NCI-H1048 (cell line): Measurements from ENCODE around the gene ACR.

Source experiments
- DNase-seq: peaks from one replicate; lab custom pipeline; 2025; lab: John Stamatoyannopoulos, UW

ACR gene

DNA sequence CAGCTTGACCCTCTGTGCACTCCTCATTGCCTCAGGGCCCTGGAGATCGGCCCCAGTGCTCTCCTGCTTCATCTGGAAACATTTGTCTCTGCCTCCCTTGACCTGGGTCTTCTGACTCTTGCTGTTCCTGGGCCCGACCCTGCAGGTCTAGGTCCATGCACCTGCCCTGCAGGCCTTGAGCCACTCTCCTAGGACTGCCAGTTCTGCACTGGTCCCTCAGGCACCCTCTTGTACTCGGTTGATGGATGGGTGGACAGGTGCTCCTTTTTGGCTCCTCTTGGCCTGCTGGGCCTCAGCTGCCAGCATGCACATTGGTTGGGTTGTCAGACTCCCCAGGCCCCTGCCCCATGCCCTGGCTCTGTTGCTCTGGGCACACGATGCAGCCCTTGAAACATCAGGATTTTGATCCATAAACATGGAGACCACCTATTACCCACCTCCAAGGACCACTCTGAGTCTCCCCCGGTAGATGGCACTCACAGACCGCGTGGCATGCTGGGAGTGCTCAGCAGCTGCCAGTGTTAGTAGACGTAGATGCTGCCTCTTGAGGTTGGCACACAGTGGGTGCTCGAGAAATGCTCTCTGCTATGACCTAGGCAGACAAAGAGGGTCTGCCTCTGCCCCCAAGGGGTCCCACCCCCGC lies 20.2 kb upstream of the ACR start:
- DNase-seq, result no peak

DNA sequence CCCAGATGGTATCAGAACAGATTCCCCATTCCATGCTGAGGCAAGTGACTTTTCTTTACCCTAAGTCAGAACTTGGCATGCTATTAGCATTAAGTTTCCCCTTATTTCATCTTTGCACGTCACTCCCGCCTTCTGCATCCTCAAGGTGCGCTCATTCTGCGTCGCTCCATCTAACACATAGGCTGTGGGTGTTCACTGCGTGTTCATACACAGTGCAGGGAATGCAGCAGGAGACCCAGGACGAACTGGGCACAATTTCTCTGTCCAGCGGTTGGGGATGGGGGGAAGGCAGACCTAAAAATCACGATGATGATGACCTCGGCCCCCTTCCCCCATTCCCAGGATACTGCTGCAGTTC lies 19.7 kb upstream of the ACR start:
- no peak for DNase-seq

DNA sequence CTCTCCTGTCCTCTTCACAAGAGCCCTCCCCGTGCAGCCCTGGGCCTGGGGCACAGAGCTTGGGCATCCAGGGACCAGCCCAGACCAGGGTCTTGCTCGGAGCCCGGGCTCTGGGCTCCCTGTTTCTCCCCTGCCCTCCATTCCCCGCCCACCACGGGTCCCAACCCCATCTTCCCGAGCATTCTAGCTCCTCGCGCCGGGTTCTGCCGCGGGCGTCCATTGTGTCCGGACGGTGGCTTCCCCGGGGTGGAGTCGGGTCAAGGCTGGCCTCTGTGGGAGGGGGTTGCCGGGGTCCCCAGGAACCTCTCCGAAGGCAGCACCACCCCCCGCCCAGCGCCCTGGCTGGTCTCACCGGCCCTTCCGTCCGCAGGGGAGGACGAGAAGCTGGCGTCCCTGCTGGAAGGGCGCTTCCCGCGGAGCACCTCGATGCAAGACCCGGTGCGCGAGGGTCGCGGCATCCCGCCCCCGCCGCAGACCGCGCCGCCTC lies 18.1 kb upstream of the ACR start:
- no peak for DNase-seq

DNA sequence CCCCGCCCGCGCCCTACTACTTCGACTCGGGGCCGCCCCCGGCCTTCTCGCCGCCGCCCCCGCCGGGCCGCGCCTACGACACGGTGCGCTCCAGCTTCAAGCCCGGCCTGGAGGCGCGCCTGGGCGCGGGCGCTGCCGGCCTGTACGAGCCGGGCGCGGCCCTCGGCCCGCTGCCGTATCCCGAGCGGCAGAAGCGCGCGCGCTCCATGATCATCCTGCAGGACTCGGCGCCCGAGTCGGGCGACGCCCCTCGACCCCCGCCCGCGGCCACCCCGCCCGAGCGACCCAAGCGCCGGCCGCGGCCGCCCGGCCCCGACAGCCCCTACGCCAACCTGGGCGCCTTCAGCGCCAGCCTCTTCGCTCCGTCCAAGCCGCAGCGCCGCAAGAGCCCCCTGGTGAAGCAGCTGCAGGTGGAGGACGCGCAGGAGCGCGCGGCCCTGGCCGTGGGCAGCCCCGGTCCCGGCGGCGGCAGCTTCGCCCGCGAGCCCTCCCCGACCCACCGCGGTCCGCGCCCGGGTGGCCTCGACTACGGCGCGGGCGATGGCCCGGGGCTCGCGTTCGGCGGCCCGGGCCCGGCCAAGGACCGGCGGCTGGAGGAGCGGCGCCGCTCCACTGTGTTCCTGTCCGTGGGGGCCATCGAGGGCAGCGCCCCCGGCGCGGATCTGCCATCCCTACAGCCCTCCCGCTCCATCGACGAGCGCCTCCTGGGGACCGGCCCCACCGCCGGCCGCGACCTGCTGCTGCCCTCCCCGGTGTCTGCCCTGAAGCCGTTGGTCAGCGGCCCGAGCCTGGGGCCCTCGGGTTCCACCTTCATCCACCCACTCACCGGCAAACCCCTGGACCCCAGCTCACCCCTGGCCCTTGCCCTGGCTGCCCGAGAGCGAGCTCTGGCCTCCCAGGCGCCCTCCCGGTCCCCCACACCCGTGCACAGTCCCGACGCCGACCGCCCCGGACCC lies 17.4 kb upstream of the ACR start:
- no peak for DNase-seq

DNA sequence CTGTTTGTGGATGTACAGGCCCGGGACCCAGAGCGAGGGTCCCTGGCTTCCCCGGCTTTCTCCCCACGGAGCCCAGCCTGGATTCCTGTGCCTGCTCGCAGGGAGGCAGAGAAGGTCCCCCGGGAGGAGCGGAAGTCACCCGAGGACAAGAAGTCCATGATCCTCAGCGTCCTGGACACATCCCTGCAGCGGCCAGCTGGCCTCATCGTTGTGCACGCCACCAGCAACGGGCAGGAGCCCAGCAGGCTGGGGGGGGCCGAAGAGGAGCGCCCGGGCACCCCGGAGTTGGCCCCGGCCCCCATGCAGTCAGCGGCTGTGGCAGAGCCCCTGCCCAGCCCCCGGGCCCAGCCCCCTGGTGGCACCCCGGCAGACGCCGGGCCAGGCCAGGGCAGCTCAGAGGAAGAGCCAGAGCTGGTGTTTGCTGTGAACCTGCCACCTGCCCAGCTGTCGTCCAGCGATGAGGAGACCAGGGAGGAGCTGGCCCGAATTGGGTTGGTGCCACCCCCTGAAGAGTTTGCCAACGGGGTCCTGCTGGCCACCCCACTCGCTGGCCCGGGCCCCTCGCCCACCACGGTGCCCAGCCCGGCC lies 16.7 kb upstream of the ACR start:
- no peak for DNase-seq

DNA sequence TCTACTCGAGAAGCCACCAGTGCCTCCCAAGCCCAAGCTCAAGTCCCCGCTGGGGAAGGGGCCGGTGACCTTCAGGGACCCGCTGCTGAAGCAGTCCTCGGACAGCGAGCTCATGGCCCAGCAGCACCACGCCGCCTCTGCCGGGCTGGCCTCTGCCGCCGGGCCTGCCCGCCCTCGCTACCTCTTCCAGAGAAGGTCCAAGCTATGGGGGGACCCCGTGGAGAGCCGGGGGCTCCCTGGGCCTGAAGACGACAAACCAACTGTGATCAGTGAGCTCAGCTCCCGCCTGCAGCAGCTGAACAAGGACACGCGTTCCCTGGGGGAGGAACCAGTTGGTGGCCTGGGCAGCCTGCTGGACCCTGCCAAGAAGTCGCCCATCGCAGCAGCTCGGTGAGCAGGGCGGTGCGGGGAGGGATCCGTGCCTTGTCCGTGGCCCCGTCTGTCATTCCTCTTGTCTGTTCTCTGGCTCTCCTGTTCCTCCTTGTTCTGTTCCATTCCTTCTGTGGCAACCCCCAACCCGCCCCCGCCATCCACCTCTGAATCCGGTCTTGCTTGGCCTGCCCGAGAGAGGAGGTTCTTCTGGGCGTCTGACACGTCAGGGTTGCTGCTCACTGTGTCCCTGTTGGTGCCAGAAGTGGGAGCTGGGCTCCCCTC lies 15.8 kb upstream of the ACR start:
- no peak for DNase-seq

DNA sequence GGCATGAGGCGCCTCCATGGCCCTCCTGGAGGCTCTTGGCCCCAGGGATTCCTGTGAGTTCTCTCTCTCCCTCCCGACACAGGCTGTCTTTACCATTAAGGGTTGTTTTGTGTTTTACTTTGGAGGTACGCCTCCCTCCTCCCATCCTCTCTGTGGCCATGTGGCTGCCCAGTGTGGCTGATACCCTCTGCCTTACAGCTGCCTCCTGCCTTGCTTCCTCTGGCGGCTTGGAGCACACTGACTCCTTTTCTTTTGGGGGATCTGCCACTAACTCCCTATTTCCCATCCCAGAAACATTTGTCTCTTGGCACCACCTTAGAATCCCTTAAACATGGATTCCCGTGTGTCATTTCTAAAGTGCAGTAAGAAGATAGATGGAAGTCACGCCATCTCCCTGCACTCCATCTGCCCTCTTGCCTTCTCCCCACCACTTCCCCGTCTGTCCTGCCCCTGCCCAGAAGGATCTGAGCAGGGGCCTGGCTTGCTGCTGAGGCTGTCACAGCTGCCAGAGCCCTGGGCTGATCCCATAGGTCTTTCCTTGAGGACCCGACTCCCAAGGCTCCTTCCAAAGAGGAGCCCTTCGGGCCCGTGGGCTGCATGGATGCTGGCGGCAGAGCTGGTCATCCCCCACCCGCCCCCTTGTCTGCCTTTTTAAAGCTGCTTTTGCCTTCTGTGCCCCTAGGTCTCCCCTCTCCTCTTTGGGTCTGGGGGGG lies 15.1 kb upstream of the ACR start:
- no peak for DNase-seq

DNA sequence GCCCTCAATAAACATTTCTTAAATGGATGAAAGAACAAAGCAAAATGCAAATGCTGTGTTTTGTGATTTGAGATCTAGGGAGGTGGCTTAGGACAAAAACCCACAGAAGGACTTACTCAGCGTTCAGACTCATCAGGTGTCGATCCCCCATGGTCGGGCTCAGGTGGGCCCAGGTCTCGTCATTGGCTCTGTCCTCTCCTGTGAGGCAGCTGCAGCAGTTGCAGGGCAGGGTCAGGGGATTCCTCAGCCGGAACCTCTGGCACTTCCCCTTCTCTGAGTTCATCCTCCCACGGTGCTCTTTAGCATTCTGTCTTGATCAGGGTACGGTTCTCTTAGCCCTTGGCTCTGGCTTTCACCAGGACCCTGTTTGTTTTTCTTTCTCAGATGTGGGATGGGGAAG lies 14.0 kb upstream of the ACR start:
- no peak for DNase-seq

DNA sequence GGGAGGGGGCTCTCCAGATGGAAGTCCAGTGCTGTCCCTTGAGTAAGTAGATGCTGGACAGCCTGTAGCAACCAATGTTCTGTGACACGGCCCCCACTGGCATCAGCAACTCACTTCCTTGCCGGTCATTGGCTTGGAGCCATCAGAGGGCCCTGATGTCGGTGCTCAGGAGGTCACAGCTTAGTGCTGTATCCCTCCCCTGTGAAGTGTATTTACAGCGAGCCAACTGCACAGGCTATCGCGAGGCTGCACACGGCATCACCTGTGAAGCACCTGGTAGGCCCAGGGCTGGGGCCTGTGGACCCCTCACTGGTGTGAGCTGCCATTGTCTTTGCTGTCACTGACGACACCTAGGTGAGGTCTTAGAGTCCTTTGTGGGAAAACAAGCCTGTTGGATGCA lies 13.4 kb upstream of the ACR start:
- DNase-seq, result no peak

DNA sequence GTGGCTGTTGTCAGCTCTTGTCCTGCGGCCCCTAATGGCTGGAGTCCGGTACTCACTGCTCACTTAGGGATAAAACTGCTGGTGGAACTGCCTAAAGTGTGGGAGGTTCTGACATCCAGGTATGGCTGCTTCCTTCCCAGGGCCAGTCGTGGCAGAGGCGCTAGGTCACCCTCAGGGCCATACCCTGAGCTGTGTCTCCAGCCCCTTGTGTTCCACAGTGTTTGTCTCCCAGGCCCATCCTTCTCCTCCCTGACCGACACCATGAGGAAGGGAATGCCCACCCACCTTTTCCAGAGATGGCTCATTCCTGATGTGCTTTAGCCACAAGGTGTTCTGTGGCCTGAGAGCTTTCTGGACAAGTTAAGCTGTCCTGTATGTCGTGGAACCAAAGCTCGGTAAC lies 12.4 kb upstream of the ACR start:
- DNase-seq, result no peak

DNA sequence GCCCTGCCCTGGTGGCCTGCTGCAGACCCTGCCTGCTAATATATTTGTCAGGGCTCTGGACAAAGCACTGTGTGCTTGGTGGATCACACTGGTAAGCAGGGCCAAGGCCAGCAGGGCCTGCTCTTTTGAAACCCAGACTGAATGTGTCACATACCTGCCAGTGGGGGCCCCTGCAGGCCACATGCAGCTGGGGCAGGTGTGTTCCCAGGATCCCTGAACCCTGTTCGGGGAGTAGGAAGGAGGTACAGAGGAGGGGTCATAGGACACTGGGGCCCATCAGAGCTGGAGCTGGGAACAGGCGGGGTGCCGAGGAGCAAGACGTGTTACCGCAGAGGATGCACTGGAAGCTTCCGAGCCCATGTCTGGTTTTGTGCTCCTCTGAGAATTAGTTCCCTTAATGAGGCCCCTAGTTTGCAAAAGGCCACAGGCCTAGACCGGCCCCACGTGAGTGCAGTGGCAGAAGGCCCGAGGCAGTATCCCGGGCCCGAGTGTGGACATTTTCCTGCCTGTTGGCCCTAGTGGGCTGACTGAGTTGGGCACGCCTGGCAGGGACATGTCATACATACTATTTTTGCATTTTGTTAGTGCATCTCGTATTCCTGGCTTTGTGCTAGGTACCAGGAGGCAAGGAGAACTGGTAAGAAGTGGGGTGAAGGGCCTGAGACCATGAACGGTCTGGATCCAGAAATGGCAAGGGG lies 11.2 kb upstream of the ACR start:
- no peak for DNase-seq

DNA sequence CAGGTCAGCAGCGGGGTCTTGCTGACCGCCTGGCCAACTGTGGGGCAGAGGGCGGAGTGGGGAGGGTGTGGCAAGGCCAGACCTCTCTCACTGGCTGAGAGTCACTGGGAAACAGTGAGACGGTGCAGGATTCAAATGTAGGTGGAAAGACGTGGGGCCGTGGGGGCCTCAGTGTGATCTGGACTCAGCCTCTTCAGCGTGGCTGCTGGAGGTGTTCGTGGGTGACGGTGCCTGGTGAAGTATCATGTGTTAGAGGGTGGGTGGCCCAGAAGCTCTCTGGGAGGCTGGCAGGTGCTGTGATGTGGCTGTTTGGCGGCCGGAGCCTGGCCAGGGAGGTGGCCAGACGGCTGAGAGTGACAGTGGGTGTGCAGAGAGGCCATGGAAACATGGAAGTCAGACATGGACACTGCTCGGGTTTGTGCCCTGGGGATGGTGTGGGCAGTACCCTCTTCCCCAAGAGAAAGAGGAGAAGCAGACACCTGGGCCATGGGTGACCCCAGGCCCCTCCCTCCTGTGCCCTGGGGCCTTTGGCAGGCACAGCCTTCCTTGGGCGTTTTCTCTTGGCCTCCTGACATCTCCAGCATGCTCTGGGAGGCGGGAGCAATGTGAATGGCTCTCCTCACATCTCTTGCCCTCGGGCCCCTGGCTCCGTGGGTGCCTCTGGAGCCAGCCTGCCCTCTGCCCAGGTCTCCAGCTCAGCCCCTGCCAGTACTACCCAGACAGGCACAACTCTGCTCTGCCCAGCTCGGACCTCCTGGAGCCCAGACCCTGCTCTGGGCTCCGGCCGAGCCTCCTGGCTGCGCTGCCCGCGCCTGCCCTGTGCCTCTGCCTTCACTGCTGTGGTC lies 10.1 kb upstream of the ACR start:
- DNase-seq, result no peak

DNA sequence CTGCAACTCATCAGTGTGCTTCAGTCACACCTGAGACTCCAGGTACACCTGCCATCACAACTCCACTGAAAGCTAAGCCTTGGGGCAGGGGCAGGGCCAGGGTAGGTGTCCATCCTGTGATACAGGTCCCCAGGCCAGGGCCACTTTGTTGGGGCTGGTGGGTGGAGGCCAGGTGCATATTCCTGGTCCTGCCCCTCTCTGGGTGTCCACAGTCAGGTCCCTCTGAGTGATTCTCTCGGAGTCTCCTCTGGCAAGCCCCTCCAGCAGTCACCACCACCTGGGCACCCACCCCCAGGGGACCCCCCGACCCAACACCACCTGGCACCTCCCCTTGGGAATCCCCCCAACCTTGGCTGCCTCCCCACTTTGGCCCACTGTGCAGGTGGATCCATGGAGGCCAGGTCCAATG lies 9.5 kb upstream of the ACR start:
- DNase-seq, result no peak

DNA sequence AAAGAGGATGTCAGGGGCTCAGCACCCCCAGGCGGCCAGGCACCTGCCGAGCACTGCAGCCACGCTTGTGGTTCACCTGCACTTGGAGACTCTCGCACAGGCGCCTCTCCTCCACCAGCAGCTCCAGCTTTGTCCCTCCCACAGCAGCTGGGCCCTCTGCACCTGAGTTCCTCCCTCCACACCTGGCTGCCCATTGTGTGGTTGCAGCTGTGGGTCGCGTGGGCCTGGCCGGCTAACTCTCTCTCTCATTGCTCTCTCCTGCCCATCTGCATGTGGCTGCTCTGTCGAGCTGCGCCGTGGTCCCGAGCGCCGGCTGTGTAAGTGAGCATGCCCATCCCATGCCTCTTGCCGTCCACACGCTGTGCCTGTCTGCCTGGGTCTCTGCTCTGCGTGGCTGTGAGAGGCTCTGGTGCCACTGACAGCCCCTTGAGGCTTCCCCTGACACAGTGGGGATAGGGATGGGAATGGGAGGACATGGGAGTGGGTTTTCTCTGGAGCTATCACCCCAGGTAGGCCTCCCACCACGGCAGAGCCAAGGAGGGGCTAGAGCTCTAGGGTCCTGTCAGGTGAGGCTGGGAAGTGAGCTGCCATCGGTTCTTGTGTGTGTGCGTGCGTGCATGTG lies 8.5 kb upstream of the ACR start:
- DNase-seq, result no peak

DNA sequence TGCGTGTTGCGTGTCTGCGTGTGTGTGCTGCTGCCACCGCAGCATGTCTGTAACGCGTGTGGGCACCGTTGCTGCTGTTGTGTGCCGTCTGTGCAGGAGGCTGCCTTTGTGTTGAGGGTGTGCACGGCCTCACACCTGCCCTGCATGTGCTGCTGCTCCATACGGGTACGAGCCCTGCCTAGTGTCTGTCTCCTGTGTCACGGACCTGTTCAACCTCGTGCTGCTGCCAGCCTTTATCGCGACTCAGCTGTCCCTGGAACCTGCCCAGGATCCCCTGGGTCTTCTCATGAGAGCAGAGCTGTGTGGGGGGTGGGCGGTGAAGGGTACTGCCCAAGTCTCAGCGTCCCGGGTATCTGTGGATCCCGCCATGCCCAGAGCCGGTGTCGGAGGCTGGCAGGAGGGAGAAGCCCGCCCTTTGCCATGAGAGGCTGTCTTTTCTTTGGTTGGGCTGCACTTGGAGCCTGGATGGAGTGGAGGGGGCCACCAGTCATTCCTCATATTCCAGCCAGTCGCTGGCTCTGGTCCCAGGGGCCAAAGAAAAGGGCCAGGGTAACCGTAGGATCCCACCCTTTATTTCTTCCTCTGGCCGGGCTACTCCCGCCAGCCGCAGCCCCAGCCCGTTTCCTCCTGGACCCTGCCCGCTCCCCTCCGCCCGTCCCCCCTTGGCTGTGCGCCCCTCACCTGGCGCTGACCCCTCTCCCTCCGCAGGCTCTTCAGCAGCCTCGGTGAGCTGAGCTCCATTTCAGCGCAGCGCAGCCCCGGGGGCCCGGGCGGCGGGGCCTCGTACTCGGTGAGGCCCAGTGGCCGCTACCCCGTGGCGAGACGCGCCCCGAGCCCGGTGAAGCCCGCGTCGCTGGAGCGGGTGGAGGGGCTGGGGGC lies 7.8 kb upstream of the ACR start:
- DNase-seq, result no peak

DNA sequence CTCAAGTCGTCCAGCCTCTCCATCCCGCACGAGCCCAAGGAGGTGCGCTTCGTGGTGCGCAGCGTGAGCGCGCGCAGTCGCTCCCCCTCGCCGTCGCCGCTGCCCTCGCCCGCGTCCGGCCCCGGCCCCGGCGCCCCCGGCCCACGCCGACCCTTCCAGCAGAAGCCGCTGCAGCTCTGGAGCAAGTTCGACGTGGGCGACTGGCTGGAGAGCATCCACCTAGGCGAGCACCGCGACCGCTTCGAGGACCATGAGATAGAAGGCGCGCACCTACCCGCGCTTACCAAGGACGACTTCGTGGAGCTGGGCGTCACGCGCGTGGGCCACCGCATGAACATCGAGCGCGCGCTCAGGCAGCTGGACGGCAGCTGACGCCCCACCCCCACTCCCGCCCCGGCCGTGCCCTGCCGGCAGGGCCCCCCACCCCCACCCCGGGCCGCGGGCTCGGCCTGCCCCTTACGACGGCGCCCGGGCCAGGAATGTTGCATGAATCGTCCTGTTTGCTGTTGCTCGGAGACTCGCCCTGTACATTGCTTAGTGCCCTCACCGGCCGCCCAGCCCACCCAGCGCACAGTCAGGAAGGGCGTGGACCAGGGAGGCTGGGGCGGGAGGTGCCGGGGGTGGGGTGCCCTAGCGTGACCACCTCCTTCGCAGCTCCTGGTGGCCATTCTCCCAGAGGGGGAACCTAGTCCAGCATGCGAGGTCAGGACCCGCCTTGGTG lies 6.9 kb upstream of the ACR start:
- no peak for DNase-seq

DNA sequence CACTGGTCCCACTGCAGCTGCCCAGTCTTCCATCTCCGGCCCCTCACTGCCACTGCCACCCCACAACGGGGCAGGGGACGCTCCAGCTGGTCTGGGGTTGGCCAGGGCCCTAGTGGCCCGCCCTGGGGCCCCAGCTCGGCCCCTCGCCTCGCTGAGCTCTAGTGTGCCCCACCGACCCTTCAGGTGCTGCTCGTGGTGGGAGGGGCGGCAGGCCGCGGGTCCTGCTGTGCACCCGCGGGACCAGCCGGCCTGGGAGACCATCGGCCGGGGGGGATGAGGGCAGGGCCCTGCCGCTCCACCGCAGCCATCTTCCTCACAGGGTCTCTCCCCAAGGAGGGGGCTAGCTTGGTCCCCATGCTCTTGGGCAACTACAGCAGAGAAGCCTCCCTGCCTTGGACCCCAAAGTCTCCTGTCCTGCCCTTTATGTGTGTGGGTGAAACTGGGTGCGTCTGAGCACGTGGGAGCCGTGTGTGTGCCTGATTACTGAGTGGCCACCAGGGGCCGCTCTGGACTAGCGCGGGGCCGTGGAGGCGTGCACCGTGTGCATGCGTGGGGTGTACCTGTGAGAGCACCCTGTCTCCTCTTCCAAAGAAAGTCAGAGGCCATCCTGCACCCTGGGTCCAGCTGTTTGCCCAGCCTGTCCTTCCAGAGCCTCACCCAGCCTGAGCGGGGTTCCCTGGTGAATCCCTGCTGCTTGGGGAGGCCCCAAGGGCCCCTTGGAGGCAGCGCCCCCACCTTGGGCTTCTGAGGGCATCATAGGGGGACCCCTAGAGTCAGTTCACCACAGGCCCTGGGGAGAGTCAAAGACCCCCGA lies 6.0 kb upstream of the ACR start:
- DNase-seq, result no peak
